Glomerular visceral epithelial cell (primary cell): ENCODE measurements around the gene GRID1.

Source experiments
- DNase-seq: peaks from one replicate; pipeline ENCODE4 v3.0.0-alpha.2; 2016; ENCODE audit errors: extremely low spot score

The GRID1 gene

GRCh38 chr10:86139066-86139657, 227.4 kb downstream of the GRID1 start:
- DNase-seq = peak; percentile 7

GRCh38 chr10:86138551-86139065, 228.0 kb downstream of the GRID1 start:
- no peak for DNase-seq

GRCh38 chr10:86137561-86137960, 229.0 kb downstream of the GRID1 start:
- DNase-seq = no peak

GRCh38 chr10:86136934-86137333, 229.7 kb downstream of the GRID1 start:
- DNase-seq = no peak

- DNase-seq = no peak
Observed at GRCh38 chr10:86135191-86135590, 231.4 kb downstream of the GRID1 start.

- DNase-seq = no peak
Observed at GRCh38 chr10:86130737-86131475, 235.7 kb downstream of the GRID1 start.

GRCh38 chr10:86130041-86130440, 236.6 kb downstream of the GRID1 start:
- no peak for DNase-seq

- no peak for DNase-seq
Observed at GRCh38 chr10:86128360-86128759, 238.2 kb downstream of the GRID1 start.

GRCh38 chr10:86127274-86127819, 239.2 kb downstream of the GRID1 start:
- DNase-seq = no peak

- DNase-seq = no peak
Observed at GRCh38 chr10:86124734-86125133, 241.9 kb downstream of the GRID1 start.

- no peak for DNase-seq
Observed at GRCh38 chr10:86123715-86124114, 242.9 kb downstream of the GRID1 start.

GRCh38 chr10:86123304-86123703, 243.3 kb downstream of the GRID1 start:
- DNase-seq = no peak

- no peak for DNase-seq
Observed at GRCh38 chr10:86122646-86123045, 243.9 kb downstream of the GRID1 start.

- no peak for DNase-seq
Observed at GRCh38 chr10:86121200-86121599, 245.4 kb downstream of the GRID1 start.

- no peak for DNase-seq
Observed at GRCh38 chr10:86117051-86117450, 249.5 kb downstream of the GRID1 start.

GRCh38 chr10:86113983-86114382, 252.6 kb downstream of the GRID1 start:
- DNase-seq = no peak

GRCh38 chr10:86113501-86113900, 253.1 kb downstream of the GRID1 start:
- DNase-seq = no peak

GRCh38 chr10:86113044-86113443, 253.6 kb downstream of the GRID1 start:
- no peak for DNase-seq

- no peak for DNase-seq
Observed at GRCh38 chr10:86111902-86112545, 254.6 kb downstream of the GRID1 start.

GRCh38 chr10:86110156-86110786, 256.3 kb downstream of the GRID1 start:
- no peak for DNase-seq

GRCh38 chr10:86109421-86109820, 257.2 kb downstream of the GRID1 start:
- DNase-seq = no peak

GRCh38 chr10:86108696-86109095, 257.9 kb downstream of the GRID1 start:
- DNase-seq = no peak
